ENCODE results near the gene ABR.
A peak's percentile ranks its signal among the peaks of the same experiment; 100 is the strongest.

ABR gene

DNA sequence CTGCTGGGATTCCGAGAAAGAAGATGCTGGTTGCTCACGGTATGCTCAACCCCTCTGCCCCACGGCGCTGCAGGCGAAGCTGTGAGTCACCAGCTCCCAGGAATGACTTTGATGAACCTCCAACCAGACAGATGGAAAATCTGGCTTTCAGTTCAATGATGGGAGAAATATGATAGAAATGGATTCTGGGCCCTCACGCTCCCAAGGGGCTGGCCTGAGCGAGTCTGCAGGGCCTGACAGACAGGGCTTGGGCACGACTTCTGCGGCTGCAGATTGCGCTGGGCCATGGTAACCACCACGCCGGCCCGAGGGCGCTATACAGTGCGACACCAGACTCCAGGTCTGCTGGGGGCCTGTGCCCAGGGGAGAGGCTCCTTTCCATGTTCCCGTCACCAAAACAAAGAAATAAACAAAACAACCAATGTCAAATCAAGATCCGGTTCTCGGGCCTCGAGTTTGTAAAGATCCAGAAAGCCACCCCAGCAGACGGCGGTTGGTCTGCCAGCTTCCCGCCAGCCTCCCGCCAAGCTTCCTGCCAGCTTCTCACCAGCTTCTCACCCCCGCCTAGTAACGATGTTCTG is 11.1 kb upstream of the ABR start:
- no peak for DNase-seq (ENCODE audit: low read depth)
- H3K4me3 ChIP-seq (ENCODE audit: low read depth, low read length): no peak overlapping the region
- TF ChIP-seq, protein P1, sequence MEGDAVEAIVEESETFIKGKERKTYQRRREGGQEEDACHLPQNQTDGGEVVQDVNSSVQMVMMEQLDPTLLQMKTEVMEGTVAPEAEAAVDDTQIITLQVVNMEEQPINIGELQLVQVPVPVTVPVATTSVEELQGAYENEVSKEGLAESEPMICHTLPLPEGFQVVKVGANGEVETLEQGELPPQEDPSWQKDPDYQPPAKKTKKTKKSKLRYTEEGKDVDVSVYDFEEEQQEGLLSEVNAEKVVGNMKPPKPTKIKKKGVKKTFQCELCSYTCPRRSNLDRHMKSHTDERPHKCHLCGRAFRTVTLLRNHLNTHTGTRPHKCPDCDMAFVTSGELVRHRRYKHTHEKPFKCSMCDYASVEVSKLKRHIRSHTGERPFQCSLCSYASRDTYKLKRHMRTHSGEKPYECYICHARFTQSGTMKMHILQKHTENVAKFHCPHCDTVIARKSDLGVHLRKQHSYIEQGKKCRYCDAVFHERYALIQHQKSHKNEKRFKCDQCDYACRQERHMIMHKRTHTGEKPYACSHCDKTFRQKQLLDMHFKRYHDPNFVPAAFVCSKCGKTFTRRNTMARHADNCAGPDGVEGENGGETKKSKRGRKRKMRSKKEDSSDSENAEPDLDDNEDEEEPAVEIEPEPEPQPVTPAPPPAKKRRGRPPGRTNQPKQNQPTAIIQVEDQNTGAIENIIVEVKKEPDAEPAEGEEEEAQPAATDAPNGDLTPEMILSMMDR (IDR thresholded peaks at IDR 0.05; ENCODE audit: control insufficient read depth, extremely low read depth, insufficient read depth): no peak

DNA sequence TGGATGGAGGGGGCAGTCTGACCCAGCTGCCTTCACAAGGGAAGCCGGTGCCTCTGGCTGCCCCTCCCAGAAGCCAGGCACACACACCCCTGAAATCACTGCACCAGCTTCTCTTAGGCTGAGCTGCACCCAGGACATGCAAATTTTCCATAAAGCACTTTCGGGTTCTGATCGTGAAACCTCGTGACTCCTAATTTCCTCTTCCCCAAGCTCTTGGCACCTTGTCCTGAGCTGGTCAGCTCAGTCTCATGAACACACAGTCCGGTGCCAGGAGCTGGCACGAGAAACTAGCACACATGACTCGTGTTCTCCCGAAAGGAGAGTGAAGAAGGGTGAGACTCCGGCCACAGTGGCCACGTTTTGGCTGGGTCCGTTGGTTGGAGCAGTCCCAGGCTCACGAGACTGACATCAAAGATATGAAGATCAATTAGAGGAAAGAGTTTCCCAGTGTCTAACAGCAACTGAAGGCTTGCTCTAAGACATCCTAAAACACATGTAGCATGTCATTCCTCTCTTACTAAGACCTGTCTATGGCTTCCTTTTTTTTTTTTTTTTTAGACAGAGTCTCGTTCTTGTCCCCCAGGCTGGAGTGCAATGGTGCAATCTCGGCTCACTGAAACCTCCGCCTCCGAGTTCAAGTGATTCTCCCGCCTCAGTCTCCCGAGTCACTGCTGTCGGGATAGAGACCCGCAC is 9.2 kb upstream of the ABR start:
- H3K4me3 ChIP-seq (ENCODE audit: low read depth, low read length): peak overlapping the region; percentile 30

DNA sequence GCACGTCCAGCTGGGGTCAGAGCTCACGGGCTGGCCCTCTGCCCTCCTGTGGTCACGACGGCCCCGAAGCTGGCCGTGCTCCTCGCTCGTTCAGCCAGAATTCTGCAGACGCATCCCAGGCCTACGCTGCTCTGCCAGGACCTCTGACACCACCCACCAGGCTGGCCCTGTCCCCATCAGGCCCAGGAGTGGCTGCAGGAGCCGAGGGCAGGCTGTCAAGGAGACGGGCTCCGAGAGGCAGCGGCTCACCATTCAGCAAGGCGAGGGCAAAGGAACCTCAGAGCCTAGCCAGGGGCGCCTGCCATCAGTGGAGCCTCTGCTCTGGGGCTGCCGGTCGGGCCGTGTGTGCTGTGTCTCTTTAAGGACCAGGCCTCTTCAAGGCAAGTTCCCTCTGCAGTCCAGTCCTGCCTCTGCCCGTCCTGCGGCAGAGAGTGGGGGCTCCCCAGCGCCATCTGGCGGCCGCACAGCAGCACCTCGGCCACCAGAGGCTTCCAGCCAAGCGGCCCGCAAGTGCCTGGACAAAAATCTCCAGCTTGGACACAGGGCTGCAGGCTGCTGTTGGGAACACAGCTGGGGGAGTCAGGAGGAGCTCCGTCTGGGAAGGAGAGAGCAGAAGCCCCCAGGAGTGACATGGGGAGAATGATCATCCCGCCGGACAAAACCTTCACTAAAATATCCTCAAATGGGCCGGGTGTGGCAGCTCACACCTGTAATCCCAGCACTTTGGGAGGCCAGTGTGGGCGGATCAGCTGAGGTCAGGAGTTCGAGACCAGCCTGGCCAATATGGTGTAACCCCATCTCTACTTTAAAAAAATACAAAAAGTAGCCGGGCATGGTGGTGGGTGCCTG is 7.4 kb upstream of the ABR start:
- DNase-seq (ENCODE audit: low read depth): peak; percentile 49
- H3K4me3 ChIP-seq (ENCODE audit: low read depth, low read length): peak overlapping the region; percentile 33
- TF ChIP-seq, protein P1 (IDR thresholded peaks at IDR 0.05; ENCODE audit: control insufficient read depth, extremely low read depth, insufficient read depth): peak; percentile 98

More for the DNA sequence above, 9.2 kb upstream of the ABR start:
- TF ChIP-seq, protein P1 (IDR thresholded peaks at IDR 0.05; ENCODE audit: control insufficient read depth, extremely low read depth, insufficient read depth): no peak
- peak; percentile 91 for DNase-seq (ENCODE audit: low read depth)

DNA sequence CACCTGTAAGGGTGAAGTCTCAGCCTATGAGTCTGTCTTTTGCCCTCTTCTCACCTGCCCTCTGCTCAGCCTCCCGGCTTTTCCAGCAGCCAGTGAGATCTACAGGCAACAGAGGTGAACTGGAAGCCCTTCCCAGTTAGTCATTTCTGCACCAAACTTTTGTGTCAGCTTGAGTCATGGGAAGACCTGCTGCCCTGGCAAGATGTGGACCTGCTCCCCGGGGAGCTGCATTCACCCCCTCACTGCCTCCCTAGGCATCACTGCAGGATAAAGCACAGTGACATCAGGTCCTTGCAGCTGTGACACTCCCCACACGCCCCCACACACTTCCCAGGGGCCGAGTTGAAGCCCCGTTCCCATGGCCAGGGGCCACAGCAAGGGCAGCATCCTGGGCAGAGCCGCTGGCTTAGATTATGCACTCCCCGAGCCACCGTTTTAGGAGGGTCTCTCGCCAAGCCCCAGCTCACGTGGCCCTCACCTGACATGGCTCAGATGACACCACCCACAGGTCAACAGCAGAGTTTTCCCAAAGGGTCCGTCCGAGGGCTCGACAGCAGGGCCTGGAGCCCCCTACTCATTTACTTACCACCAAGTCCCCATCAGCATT is 6.5 kb upstream of the ABR start:
- no peak for DNase-seq (ENCODE audit: low read depth)
- peak overlapping the region; percentile 33 for H3K4me3 ChIP-seq (ENCODE audit: low read depth, low read length)
- TF ChIP-seq, protein P1 (IDR thresholded peaks at IDR 0.05; ENCODE audit: control insufficient read depth, extremely low read depth, insufficient read depth): no peak

DNA sequence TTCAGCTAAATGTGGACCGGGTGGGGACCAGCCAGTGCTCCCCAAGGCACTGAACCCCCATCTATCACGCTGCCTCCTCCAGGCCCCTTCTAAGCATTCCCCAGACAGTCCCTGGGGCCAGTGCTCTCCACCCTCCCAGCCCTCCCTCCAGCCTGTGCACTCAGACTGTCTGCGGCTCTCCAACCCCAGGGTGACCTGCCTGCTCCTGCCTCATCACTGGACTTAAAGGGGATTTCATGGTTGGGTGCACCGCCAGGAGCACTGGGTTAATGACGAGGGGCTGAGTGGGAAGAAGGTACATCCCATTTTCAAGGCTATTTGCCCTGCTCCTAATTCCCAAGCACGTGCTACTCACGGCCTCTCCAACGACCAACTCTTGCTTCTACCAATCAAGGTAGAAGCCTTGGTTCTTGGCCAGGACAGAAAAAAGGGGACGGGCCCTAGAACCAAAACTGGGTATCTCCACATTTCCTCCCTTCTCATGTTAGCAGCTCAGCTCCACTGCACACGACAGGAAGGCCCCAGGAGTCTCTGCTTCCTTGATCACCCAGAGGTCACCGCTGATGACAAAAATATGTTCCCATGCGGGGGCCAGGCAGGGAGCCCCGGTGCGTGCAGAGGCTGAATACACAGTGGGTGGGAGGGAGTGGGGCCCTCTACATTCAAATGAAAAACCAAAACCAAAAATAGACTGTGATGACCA is 3.5 kb upstream of the ABR start:
- TF ChIP-seq, protein P1 (IDR thresholded peaks at IDR 0.05; ENCODE audit: control insufficient read depth, extremely low read depth, insufficient read depth): no peak
- no peak for DNase-seq (ENCODE audit: low read depth)
- H3K4me3 ChIP-seq (ENCODE audit: low read depth, low read length): no peak overlapping the region

DNA sequence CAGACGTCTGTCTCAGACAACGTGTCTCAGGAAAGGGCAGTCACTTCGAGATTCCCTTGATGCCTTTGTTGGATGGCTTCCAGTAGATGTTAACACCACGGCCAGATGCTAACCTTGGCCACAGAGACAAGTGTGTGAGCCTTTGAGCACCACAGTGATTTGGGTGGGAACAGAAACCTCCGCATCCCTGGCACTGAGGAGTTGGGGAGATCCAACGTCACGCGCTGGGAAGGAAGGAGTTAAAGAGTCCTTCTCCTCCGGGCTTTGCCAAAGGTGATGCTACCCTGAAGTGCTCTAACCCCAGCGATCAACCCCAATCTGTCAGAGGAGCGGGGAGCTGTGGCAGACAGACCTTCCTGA is 3.0 kb upstream of the ABR start:
- no peak overlapping the region for H3K4me3 ChIP-seq (ENCODE audit: low read depth, low read length)
- TF ChIP-seq, protein P1 (IDR thresholded peaks at IDR 0.05; ENCODE audit: control insufficient read depth, extremely low read depth, insufficient read depth): no peak

More for the DNA sequence above, 3.0 kb upstream of the ABR start:
- DNase-seq (ENCODE audit: low read depth): no peak

All from LNCaP clone FGC (cell line).